Parathyroid adenoma (tissue), 2 donors: Measurements from ENCODE around the gene RBMS3.
"Not testable (repeated sequence)": the region's sequence is repeated elsewhere in the genome, so short reads cannot be mapped to it uniquely, and the experiment has no call there.

Experiments
- H2AFZ ChIP-seq: fragments of 300-600 bp; sonication (generic); one replicate; pipeline ENCODE4 v1.7.0; 2017; ENCODE audit warnings: antibody characterized with exemption, mild to moderate bottlenecking
- H3K27ac ChIP-seq: fragments of 300-600 bp; sonication (generic); one replicate; pipeline ENCODE4 v1.7.0; 2017
- H3K27me3 ChIP-seq: fragments of 300-600 bp; sonication (generic); one replicate; pipeline ENCODE4 v1.7.0; 2017; ENCODE audit warnings: low read length; ENCODE audit not compliant: control insufficient read depth, insufficient read depth
- H3K36me3 ChIP-seq: fragments of 300-600 bp; sonication (generic); one replicate; pipeline ENCODE4 v1.7.0; 2017; ENCODE audit warnings: low read length; ENCODE audit not compliant: control insufficient read depth, insufficient read depth
- H3K4me1 ChIP-seq: fragments of 300-600 bp; sonication (generic); one replicate; pipeline ENCODE4 v1.7.0; 2017; ENCODE audit warnings: control low read depth
- H3K4me2 ChIP-seq: fragments of 300-600 bp; sonication (generic); one replicate; pipeline ENCODE4 v1.7.0; 2017; ENCODE audit warnings: low read length
- H3K4me3 ChIP-seq: fragments of 300-600 bp; sonication (generic); one replicate; pipeline ENCODE4 v1.7.0; 2017; ENCODE audit warnings: low read depth, low read length
- H3K79me2 ChIP-seq: fragments of 300-600 bp; sonication (generic); one replicate; pipeline ENCODE4 v1.7.0; 2017; ENCODE audit warnings: control low read depth
- H3K9ac ChIP-seq: fragments of 300-600 bp; sonication (generic); one replicate; pipeline ENCODE4 v1.7.0; 2017; ENCODE audit warnings: mild to moderate bottlenecking
- H3K9me3 ChIP-seq: fragments of 300-600 bp; sonication (generic); one replicate; pipeline ENCODE4 v1.7.0; 2017; ENCODE audit warnings: low read length; ENCODE audit not compliant: control insufficient read depth
- TF ChIP-seq, protein P1 (sequence below): fragments of 300-600 bp; sonication (generic); IDR thresholded peaks from one replicate; pipeline ENCODE4 v1.7.0; 2017; ENCODE audit warnings: antibody characterized with exemption, mild to moderate bottlenecking
- donor health status: primary hyperparathyroidism.

Gene RBMS3

DNA sequence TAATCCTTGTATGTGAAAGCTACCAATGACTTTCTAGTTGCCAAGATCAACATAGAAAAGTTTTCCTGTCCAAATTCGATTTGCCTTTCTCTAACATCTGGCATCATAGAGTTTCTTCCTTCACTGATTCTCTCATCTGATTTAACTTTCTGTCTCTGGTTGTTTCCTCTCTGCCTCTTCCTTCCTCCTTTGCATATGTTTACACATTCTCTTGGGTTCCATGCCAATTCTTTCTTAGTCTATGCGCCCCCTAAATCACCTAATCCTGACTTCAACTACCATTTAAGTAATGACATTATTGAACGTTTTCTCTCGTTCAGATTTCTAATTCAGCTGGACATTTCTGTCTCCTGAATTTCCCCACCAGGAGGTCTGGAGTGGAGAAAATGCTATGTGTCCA is 763.6 kb downstream of the RBMS3 start:
- Histone ChIP-seq H3K4me2 (no peak overlapping the region), H3K27ac (no peak overlapping the region), H3K79me2 (no peaks in the 10 kb centered on the region), H3K27me3 (no peaks in the 10 kb centered on the region), H3K4me1 (no peaks in the 10 kb centered on the region), H3K9ac (no peak overlapping the region), H3K36me3 (no peaks in the 10 kb centered on the region), H3K9me3 (no peaks in the 10 kb centered on the region), H3K4me3 (no peak overlapping the region), H2AFZ (no peak overlapping the region)
- TF ChIP-seq, protein P1, sequence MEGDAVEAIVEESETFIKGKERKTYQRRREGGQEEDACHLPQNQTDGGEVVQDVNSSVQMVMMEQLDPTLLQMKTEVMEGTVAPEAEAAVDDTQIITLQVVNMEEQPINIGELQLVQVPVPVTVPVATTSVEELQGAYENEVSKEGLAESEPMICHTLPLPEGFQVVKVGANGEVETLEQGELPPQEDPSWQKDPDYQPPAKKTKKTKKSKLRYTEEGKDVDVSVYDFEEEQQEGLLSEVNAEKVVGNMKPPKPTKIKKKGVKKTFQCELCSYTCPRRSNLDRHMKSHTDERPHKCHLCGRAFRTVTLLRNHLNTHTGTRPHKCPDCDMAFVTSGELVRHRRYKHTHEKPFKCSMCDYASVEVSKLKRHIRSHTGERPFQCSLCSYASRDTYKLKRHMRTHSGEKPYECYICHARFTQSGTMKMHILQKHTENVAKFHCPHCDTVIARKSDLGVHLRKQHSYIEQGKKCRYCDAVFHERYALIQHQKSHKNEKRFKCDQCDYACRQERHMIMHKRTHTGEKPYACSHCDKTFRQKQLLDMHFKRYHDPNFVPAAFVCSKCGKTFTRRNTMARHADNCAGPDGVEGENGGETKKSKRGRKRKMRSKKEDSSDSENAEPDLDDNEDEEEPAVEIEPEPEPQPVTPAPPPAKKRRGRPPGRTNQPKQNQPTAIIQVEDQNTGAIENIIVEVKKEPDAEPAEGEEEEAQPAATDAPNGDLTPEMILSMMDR = no peak

DNA sequence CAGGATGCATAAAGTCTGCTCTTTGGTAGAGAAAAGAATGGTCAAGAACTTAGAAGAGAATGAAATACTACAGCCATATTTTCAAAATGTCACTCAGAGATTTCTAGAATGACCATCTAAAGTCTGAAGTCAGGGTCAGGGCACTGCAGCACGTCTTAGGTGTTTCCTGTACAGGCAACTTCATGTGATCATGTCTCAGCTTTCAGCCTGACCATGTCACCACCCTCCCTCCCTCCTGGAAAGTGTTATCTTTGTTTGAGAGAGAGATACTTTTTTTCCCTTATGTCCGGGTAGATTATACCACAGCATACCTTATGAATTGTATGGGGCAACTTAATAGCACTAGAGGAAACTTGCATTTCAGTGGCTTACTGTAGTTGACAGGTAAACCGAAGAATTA is 767.6 kb downstream of the RBMS3 start:
- H3K79me2 ChIP-seq = no peaks in the 10 kb centered on the region
- H3K27me3 ChIP-seq = no peaks in the 10 kb centered on the region
- H3K27ac ChIP-seq = no peak overlapping the region
- H3K36me3 ChIP-seq = no peaks in the 10 kb centered on the region
- no peak overlapping the region for H3K9ac ChIP-seq
- H3K4me1 ChIP-seq = no peaks in the 10 kb centered on the region
- no peak overlapping the region for H3K4me2 ChIP-seq
- H3K4me3 ChIP-seq = no peak overlapping the region
- no peak overlapping the region for H2AFZ ChIP-seq
- TF ChIP-seq, protein P1 = no peak
- H3K9me3 ChIP-seq = no peaks in the 10 kb centered on the region

DNA sequence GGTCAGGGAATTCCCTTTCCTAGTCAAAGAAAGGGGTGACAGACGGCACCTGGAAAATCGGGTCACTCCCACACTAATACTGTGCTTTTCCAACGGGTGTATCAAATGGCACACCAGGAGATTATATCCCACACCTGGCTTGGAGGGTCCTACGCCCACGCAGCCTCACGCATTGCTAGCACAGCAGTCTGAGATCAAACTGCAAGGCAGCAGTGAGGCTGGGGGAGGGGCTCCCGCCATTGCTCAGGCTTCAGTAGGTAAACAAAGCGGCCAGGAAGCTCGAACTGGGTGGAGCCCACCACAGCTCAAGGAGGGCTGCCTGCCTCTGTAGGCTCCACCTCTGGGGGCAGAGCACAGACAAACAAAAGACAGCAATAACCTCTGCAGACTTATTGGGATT is 769.2 kb downstream of the RBMS3 start:
- not testable (repeated sequence) for H3K4me2 ChIP-seq, H3K79me2 ChIP-seq, H3K36me3 ChIP-seq, H3K9me3 ChIP-seq, H3K9ac ChIP-seq, H3K4me3 ChIP-seq, H3K4me1 ChIP-seq, H3K27ac ChIP-seq, H3K27me3 ChIP-seq, H2AFZ ChIP-seq

DNA sequence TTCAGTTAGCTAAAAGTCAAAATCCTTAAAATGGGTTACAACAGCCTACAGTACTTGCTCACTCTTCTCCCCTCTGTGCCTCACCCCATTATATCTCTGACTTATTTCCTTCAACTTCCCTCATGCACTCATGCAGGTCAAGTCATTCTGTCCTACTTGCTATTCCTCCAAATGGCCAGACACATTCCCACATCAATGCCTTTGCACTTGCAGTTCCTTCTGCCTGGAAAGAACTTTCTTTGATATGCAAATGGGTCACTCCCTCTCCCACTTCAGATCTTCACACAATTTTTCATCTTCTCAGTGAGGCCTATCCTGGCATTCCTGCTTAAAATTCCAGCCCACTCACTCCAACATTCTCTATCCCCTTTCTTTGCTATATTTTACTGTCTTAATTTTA is 778.4 kb downstream of the RBMS3 start:
- no peaks in the 10 kb centered on the region for H3K79me2 ChIP-seq
- H3K27ac ChIP-seq = no peak overlapping the region
- no peaks in the 10 kb centered on the region for H3K27me3 ChIP-seq
- H3K9me3 ChIP-seq = no peaks in the 10 kb centered on the region
- TF ChIP-seq, protein P1 = no peak
- no peak overlapping the region for H2AFZ ChIP-seq
- H3K4me2 ChIP-seq = no peak overlapping the region
- H3K4me1 ChIP-seq = no peaks in the 10 kb centered on the region
- H3K9ac ChIP-seq = no peak overlapping the region
- H3K36me3 ChIP-seq = no peaks in the 10 kb centered on the region
- H3K4me3 ChIP-seq = no peak overlapping the region
